ENCODE measurements around the gene S100A8. TPM values are rescaled to one million over a fixed set of nuclear protein-coding genes. Genes with fewer than 3 reads are reported as not detected.
A peak's percentile ranks its signal among the peaks of the same experiment; 100 is the strongest.
"Not testable (repeated sequence)": the region's sequence is repeated elsewhere in the genome, so short reads cannot be mapped to it uniquely, and the experiment has no call there.

The S100A8 gene
- total RNA-seq, 1 experiment from 2014 or later = not detected

DNA sequence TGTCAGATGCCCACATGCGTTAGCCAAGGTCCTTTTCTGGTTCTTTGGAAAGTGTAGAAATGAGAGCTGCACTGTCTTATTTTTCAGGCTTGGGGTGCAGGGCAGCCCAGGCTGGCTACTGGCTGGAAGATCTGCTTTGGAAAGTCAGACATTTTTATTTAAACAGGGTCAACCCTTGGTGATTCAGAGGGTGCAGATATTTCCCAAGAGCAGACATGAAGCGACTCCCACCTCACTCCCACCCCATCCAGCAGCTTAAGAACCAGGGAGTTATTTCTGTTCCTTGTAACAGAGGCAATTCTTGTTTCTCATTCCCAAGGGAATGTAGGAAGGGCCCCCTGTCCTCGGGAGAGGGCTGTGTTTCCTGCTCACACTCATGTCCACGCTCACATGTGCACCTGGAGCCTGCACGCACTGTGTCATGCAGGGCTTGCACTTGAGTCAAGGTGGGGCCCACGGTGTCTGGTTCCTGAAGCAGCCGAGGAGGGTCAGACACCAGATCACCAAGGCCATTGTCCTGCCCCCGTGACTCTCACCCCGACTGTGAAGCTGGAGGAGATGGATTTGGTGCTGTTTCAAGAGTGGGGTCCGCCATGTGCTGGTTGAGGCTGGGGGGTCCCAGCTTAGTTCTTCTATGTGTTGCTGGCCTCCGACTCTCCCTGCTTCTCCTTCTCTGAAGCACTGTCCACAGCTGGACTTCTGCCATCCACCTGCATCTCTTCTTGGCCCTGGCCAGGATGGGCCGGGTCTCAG lies 26.4 kb upstream of the S100A8 start:
- no peak for DNase-seq (ENCODE audit: low spot score)

- no peak for DNase-seq (ENCODE audit: low spot score)
Observed at GRCh38 chr1:153415850-153416570, 25.1 kb upstream of the S100A8 start, which contains the start of gene S100A7A. TSS of gene S100A7A (plus strand) at chr1:153416520. CDS start at chr1:153418083, 1,563 bp downstream.

GRCh38 chr1:153413961-153414360 lies 23.1 kb upstream of the S100A8 start:
- not testable (repeated sequence) for DNase-seq (ENCODE audit: low spot score)

- DNase-seq (ENCODE audit: low spot score) = not testable (repeated sequence)
Observed at GRCh38 chr1:153407274-153407673, 16.4 kb upstream of the S100A8 start.

- not testable (repeated sequence) for DNase-seq (ENCODE audit: low spot score)
Observed at GRCh38 chr1:153405825-153406599, 15.1 kb upstream of the S100A8 start.

DNA sequence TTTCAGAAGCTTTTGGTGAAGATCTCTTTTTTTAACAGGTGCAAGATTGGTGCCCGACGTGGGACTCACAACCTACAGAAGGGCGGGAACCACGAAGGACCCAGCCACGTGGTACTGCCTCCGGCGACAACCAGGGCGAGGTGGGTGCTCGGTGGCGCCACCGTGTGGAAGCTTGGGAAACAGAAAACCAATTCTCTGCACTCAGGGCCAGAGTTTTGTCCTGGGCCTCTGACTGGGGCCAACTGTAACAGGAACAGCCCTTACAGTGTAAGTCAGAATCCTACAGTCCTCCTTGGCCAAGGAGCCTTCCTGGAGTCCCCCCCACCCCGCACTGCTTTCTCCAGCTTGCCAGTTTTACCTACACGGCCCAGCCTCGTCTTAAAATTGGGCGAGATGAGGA lies 13.9 kb upstream of the S100A8 start:
- peak; percentile 23 for DNase-seq (ENCODE audit: low spot score)

DNA sequence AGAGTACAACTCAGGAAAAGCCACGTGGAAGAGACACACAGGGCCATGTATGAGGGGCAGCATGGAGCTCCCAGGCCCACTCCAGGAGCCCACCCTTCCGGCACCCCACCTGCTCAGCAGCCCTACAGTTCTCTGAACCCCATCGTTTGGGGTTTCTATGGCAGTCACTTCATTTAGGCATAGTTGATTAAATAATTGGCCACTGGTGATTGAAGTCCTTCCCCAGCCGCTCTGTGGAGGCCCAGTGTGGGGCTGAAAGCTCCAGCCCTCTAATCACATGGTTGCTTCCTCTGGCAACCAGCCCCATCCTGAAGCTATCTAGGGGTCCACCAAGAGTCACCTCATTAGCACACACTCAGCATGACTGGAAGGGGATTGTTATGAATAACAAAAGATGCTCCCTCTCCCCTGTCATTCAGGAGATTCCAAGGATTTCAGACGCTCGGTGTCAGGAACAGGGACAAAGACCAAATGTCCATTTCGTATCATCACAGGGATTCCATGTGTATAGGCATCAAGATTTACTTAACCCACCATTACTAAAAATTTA lies 13.3 kb upstream of the S100A8 start:
- DNase-seq (ENCODE audit: low spot score) = no peak

DNA sequence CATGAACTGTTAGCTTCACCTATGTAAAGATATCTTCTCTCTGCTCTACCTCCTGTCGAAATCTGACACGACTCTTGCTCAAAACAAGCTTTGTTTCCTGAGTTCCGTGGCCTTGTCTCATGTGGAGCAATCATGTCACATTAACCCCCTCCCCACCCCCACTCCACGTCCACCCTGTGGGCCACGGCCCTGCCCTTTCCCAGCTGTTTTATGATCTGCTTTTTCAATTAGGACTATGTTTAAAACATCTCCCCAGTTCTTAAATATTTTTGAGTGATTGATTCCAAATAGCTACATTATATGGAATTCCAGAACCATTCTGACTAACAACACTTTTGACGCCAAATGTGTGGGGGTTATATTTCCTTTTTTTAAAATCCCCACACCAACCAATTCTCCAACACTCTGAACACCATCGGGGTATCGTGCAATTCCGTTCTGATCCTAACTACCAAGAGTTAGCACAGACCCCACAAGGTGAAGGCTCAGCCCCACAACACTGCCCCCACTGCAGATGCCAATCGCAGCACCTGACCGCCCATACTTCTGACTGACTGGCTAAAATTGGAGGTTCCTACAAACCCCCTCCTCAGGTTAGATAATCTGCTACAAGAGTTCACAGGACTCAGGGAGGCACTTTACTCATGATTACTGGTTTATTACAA lies 12.7 kb upstream of the S100A8 start:
- no peak for DNase-seq (ENCODE audit: low spot score)

- DNase-seq (ENCODE audit: low spot score) = no peak
Observed at GRCh38 chr1:153402226-153402625, 11.4 kb upstream of the S100A8 start.

- DNase-seq (ENCODE audit: low spot score) = no peak
Observed at GRCh38 chr1:153401461-153401860, 10.6 kb upstream of the S100A8 start.

DNA sequence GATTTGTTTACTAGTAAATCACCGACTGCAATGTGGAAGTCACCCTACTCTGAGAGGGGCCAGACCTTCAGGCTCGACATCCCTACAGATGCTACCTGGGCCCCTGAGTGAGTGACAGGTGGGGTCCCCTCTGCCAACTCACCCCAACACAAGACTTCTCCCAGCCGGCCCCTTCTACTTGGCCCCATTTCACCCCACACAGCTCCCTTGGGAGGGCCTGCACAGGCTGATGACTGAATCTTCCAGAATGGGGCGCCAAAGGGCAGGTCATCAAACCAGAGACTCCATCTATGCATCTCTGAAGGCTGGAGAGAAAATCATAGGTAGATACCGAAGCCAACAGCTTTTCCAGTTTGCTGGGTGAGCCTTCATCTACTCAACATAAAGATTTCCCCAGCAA lies 9.4 kb upstream of the S100A8 start:
- no peak for DNase-seq (ENCODE audit: low spot score)

DNA sequence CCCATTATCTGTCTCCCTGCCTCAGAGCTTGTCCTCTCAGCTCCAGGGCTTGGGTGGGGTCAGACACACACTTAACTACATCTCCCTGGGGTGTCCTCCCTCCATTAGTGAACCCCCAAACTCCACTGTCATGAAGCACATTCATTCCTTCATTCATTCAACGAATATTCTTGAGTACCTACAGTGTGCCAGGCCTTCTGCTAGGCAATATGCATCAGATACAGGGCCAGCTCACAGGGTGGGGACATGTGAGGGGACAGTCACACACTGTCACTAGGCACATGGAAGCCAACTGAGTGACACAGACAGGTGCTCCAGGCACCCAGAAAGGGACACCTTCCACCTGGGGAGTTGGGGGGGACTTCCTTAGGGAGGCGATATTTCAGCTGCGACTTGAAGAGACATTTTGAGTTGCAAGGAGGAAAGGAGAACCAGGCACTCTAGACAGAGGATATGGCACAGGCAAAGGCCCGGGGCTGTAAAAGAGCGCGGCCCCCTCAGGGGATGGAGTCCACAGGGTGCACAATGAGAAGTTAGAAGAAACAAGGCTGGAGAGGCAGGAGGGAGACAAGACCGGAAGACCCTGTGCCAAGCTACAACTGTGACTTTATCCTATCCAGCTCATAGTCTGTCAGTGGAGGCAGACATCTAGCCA lies 8.7 kb upstream of the S100A8 start:
- DNase-seq (ENCODE audit: low spot score) = no peak

DNA sequence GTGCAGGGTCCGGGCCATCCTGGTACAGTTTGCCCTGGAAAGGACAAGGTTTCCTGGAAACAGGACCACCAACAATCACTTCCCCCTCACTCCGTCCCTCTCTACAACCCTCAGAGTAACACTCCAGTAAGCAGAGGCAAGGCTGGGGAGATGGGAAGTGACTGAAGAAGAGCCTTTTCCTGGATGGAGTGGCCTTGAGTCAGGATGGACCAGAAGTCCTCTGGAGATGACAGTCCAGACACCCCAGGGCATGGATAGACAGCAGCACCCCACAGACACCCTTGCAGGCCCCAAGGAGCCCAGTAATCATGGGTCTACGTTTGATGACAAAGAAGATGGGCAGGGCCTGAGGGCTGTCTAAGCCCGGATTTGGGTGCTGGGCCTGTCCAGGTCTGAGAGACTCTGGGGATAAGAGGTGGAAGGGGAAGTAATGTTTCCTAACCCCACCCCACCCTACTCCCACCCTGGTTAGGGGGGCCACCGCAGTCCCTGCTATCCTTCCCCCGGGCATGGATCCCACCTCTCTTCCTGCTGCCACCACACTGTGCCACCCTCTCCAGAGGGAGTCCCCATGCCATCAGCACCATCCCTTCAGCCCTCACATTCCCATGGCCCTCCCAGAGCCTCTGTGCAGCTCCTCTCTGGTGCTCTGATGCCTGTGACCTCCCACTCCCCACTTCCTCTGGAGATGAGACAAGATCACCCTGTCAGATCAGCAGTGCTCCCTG lies 7.2 kb upstream of the S100A8 start:
- DNase-seq (ENCODE audit: low spot score) = no peak

DNA sequence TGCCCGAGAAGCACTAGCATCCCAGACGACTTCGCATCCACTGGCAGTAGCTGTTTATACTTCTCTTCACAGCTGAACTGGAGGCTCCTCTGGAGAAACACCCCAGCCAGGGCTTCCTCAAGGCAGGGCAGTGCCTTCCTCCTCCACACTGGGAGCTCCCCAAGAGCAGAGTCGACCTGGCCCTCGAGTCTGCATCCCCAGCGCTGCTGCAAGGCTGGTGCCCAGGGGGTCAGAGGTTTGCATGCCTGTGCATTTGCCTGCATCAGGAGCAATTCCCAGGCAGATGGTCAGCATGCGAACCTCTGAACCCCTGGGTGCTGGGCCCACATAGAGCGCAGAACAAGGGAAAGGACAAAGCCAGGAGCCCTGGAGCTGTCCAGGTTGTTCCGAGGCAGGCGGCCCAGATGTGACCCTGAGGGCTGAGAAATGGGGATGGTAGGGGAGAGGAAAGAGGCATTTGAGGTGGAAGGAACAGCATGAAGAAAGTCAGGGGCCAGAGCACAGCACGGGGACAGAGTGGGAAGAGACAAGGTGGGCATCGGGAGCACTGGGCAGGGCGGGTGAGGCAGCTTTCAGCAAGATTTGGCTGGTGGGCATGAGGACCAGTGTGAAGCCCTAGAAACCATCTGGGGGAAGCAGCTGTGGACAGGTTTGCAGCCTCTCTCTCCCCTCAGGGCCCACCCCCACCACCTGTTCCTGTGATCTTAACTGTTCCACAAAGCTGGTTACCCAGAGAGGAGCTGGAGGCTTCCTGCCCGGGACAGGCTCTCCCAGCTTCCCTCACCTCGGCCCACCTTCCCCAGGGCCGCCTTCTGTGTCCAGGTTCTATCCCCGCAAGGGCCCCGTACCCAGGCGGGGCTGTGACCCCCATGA lies 6.4 kb upstream of the S100A8 start:
- no peak for DNase-seq (ENCODE audit: low spot score)

DNA sequence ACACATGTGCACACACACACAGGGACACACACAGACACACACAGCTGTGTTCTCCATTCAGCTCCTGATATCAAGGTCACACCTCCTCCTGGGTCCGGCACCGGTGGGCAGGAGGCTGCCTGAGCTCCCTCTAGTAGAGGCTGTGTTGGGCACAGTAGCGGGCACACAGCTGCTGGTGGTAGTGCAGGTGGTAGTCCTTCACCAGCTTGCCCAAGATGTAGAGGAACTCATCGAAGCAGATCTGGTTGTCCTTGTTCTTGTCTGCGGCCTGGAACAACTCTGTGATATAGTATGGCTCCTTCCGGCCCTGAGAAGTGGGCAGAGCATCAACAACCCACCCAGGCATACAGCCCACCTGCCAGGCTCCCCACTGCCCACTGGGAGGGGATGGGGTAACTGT lies 5.6 kb upstream of the S100A8 start:
- DNase-seq (ENCODE audit: low spot score) = no peak

GRCh38 chr1:153395776-153396175 lies 4.9 kb upstream of the S100A8 start:
- no peak for DNase-seq (ENCODE audit: low spot score)

DNA sequence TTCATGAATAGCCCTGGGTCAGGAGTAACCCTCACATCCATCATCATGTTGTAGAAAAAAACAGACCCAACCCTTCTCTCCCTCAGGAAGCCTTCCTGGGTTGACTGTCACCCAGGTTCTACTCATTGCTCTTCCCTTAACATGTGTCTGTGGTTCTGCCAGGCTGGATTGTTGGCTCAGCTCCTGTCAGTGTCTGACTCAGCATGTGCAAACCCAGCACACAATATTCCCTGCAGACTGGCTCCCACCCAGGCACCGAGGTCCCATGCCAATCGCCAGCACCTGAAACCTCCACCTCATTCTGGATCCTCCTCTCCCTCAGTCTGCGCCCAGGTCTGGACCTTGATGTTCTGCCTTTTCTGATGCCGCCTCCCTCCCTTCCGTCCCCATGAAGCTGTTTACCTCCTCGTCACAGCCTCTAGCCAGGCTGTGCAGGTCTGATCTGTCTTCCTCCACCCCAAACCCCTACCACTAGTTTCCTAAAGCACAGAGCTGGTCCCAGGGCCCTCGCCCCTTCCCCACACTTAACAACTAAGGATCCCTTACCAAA lies 4.3 kb upstream of the S100A8 start:
- DNase-seq (ENCODE audit: low spot score) = no peak

- DNase-seq (ENCODE audit: low spot score) = no peak
Observed at GRCh38 chr1:153394391-153394790, 3.5 kb upstream of the S100A8 start.

GRCh38 chr1:153393926-153394325 lies 3.1 kb upstream of the S100A8 start:
- no peak for DNase-seq (ENCODE audit: low spot score)
